HepG2 (cell line): ENCODE measurements around the gene HABP4. TPM values are rescaled to one million over a fixed set of nuclear protein-coding genes. Genes with fewer than 3 reads are reported as not detected.

Experiments
- ADNP ChIP-seq: sonication (generic); formaldehyde crosslinking; IDR thresholded peaks from 2 replicates; pipeline ENCODE4 v1.4.0; 2020; ENCODE audit warnings: missing genetic modification reagents
- ARNT2 ChIP-seq: sonication (generic); formaldehyde crosslinking; IDR thresholded peaks from 2 replicates; pipeline ENCODE4 v1.8.0; 2022; ENCODE audit warnings: mild to moderate bottlenecking, low read depth, missing genetic modification reagents, moderate library complexity
- CCDC6 ChIP-seq: sonication (generic); formaldehyde crosslinking; IDR thresholded peaks from 2 replicates; pipeline ENCODE4 v1.8.1; 2022; ENCODE audit warnings: mild to moderate bottlenecking, missing genetic modification reagents, moderate library complexity
- CREB3 ChIP-seq: sonication (generic); formaldehyde crosslinking; IDR thresholded peaks from 2 replicates; pipeline ENCODE4 v1.5.0; 2020; ENCODE audit warnings: missing genetic modification reagents
- DR1 ChIP-seq: sonication (generic); formaldehyde crosslinking; IDR thresholded peaks from 2 replicates; pipeline ENCODE4 v1.8.0; 2021; ENCODE audit warnings: mild to moderate bottlenecking, missing genetic modification reagents, inconsistent platforms
- E2F2 ChIP-seq: sonication (generic); formaldehyde crosslinking; IDR thresholded peaks from 2 replicates; pipeline ENCODE4 v1.4.0; 2020; ENCODE audit warnings: missing genetic modification reagents, borderline replicate concordance
- GLI4 ChIP-seq: sonication (generic); formaldehyde crosslinking; IDR thresholded peaks from 2 replicates; pipeline ENCODE4 v1.5.1; 2020; ENCODE audit warnings: missing genetic modification reagents, mild to moderate bottlenecking, moderate library complexity, borderline replicate concordance
- KAT8 ChIP-seq: IDR thresholded peaks from 2 replicates; pipeline ENCODE4 v1.6.1; 2016; ENCODE audit warnings: missing genetic modification reagents, missing compliant biosample characterization
- MED8 ChIP-seq: sonication (generic); formaldehyde crosslinking; IDR thresholded peaks from 2 replicates; pipeline ENCODE4 v1.8.1; 2023; ENCODE audit warnings: mild to moderate bottlenecking, missing genetic modification reagents; ENCODE audit not compliant: insufficient replicate concordance
- NRL ChIP-seq: sonication (generic); formaldehyde crosslinking; IDR thresholded peaks from 2 replicates; pipeline ENCODE4 v1.5.0; 2020; ENCODE audit warnings: missing genetic modification reagents, mild to moderate bottlenecking, moderate library complexity, borderline replicate concordance
- PCBP1 ChIP-seq: fragments of 200-400 bp; formaldehyde crosslinking; IDR thresholded peaks from 2 replicates; pipeline ENCODE4 v1.6.1; 2017; ENCODE audit warnings: mild to moderate bottlenecking, low read depth, low read length, borderline replicate concordance
- PHF21A ChIP-seq: sonication (generic); formaldehyde crosslinking; IDR thresholded peaks from 2 replicates; pipeline ENCODE4 v1.5.0; 2020; ENCODE audit warnings: mild to moderate bottlenecking, missing genetic modification reagents
- RBM39 ChIP-seq: fragments of 200-400 bp; formaldehyde crosslinking; IDR thresholded peaks from one replicate; pipeline ENCODE4 v1.6.1; 2018; ENCODE audit warnings: antibody characterized with exemption, mild to moderate bottlenecking, low read depth, low read length; ENCODE audit not compliant: poor library complexity, severe bottlenecking
- RFX1 ChIP-seq: fragments of 450-650 bp; IDR thresholded peaks from 2 replicates; pipeline ENCODE4 v1.6.1; 2017
- SCMH1 ChIP-seq: sonication (generic); formaldehyde crosslinking; IDR thresholded peaks from 2 replicates; pipeline ENCODE4 v1.9.0; 2021; ENCODE audit warnings: missing genetic modification reagents, mild to moderate bottlenecking, borderline replicate concordance
- SMARCE1 ChIP-seq: fragments of 450-650 bp; IDR thresholded peaks from 2 replicates; pipeline ENCODE4 v1.6.1; 2017; ENCODE audit warnings: borderline replicate concordance
- SOX6 ChIP-seq, 2 experiments: fragments of 450-650 bp in 1 of 2; sonication (generic) in 1 of 2; formaldehyde crosslinking in 1 of 2; IDR thresholded peaks; 2 replicates each; pipeline versions ENCODE4 v1.4.0 to v1.6.1; 2017 to 2020; ENCODE audit warnings: antibody characterized with exemption in 1 of 2, mild to moderate bottlenecking in 1 of 2, missing genetic modification reagents in 1 of 2
- SRSF9 ChIP-seq: fragments of 200-400 bp; formaldehyde crosslinking; IDR thresholded peaks from 2 replicates; pipeline ENCODE4 v1.6.1; 2018; ENCODE audit warnings: borderline replicate concordance, mild to moderate bottlenecking, low read depth, low read length; ENCODE audit not compliant: insufficient read depth, poor library complexity, severe bottlenecking
- TOE1 ChIP-seq: sonication (generic); formaldehyde crosslinking; IDR thresholded peaks from 2 replicates; pipeline ENCODE4 v1.4.0; 2020; ENCODE audit warnings: mild to moderate bottlenecking, missing genetic modification reagents
- ZBTB3 ChIP-seq: sonication (generic); formaldehyde crosslinking; IDR thresholded peaks from 2 replicates; pipeline ENCODE4 v1.4.0; 2020; ENCODE audit warnings: low read depth, mild to moderate bottlenecking, moderate library complexity, missing genetic modification reagents, borderline replicate concordance
- ZNF264 ChIP-seq: sonication (generic); formaldehyde crosslinking; IDR thresholded peaks from 2 replicates; pipeline ENCODE4 v1.4.0; 2020; ENCODE audit warnings: missing genetic modification reagents
- ZNF547 ChIP-seq: sonication (generic); formaldehyde crosslinking; IDR thresholded peaks from 2 replicates; pipeline ENCODE4 v1.5.1; 2020; ENCODE audit warnings: mild to moderate bottlenecking, missing genetic modification reagents
- ZNF740 ChIP-seq: sonication (generic); formaldehyde crosslinking; IDR thresholded peaks from 2 replicates; pipeline ENCODE4 v1.4.0; 2020; ENCODE audit warnings: missing genetic modification reagents
- ZNF780A ChIP-seq: sonication (generic); formaldehyde crosslinking; IDR thresholded peaks from 2 replicates; pipeline ENCODE4 v1.8.0; 2022; ENCODE audit warnings: mild to moderate bottlenecking, missing genetic modification reagents, moderate library complexity
- polyA plus RNA-seq, 8 experiments: library from polyadenylated mRNA; depleted of rRNA in 3 of 8; stranded (reverse) in 7 of 8; unstranded in 1 of 8; fragments of >200 nt; fragmentation: Illumina TruSeq in 4 of 8; extraction: Trizol in 4 of 8; gene quantifications; 2 replicates each; pipeline versions ENCODE4 v1.2.1 to v1.2.3, GENCODE V29; 2011 to 2016; ENCODE audit warnings: low read depth in 4 of 8, missing spikeins in 1 of 8, mixed read lengths in 1 of 8; ENCODE audit not compliant: insufficient read depth in 1 of 8
- total RNA-seq, 5 experiments: library from RNA; depleted of rRNA; stranded (reverse); fragments of >200 nt; fragmentation: Illumina TruSeq; extraction: Trizol; gene quantifications; 2 replicates each; pipeline ENCODE4 v1.2.3, GENCODE V29; 2016; ENCODE audit warnings: low read depth in 1 of 5
- TF ChIP-seq, protein P1 (sequence below): sonication (generic); formaldehyde crosslinking; IDR thresholded peaks from 2 replicates; pipeline ENCODE4 v1.5.0; 2020; ENCODE audit warnings: mild to moderate bottlenecking, missing genetic modification reagents

The HABP4 gene
- total and polyA plus RNA-seq, 2 of the 13 experiments (the other 11 are each of a cell fraction or from before 2014, with no cell fraction given): 14.3 to 26.6 TPM

DNA sequence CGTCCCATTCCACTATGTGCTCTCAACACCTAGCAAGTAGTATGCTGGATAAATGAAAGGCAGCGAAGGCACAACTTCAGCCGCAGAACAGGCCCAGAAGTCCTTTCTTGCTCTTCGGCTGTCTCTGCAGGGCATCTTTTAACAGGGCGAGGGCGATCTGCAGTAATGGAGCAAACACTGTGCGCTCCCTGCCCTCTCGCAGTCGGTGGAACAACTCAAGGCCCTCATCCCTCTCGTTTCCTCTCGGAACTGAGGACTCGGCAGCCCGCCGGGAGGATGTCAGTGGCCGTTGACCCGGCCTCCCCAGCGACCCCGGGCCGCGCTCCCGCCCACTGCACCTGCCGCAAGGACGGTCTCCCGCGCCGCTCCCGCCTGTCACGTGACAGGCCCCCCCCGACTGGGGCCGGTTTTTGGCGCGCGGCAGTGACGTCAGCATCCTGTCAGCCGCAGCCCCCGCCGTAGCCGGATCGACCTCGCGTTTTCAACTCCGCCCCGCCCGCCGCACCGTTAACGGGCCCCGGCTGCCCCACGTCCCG is 32.9 kb upstream of the HABP4 start (continued):
- TF ChIP-seq, protein P1, sequence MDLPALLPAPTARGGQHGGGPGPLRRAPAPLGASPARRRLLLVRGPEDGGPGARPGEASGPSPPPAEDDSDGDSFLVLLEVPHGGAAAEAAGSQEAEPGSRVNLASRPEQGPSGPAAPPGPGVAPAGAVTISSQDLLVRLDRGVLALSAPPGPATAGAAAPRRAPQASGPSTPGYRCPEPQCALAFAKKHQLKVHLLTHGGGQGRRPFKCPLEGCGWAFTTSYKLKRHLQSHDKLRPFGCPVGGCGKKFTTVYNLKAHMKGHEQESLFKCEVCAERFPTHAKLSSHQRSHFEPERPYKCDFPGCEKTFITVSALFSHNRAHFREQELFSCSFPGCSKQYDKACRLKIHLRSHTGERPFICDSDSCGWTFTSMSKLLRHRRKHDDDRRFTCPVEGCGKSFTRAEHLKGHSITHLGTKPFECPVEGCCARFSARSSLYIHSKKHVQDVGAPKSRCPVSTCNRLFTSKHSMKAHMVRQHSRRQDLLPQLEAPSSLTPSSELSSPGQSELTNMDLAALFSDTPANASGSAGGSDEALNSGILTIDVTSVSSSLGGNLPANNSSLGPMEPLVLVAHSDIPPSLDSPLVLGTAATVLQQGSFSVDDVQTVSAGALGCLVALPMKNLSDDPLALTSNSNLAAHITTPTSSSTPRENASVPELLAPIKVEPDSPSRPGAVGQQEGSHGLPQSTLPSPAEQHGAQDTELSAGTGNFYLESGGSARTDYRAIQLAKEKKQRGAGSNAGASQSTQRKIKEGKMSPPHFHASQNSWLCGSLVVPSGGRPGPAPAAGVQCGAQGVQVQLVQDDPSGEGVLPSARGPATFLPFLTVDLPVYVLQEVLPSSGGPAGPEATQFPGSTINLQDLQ (CRISPR knock-in tag): no peak
- TF ChIP-seq PHF21A (CRISPR knock-in tag) (peak; percentile 82), ADNP (CRISPR knock-in tag) (no peak), ZNF264 (CRISPR knock-in tag) (no peak; the same call in 1 of the 2 replicates), PCBP1 (no peak), ZNF780A (CRISPR knock-in tag) (peak; percentile 79; the same call in 1 of the 2 replicates), SOX6 (IDR thresholded peaks at IDR 0.05) (no peak), SOX6 (CRISPR knock-in tag; IDR thresholded peaks at IDR 0.05) (peak; percentile 85), ZNF547 (CRISPR knock-in tag) (no peak), TOE1 (0 out of 2 replicates have a peak, but pooled peaks have one; percentile 42), KAT8 (CRISPR knock-in tag) (peak; percentile 79; the same call in 1 of the 2 replicates), CREB3 (CRISPR knock-in tag) (no peak), ZBTB3 (CRISPR knock-in tag) (peak; percentile 92), MED8 (CRISPR knock-in tag) (peak; percentile 83), RBM39 (no peak), E2F2 (CRISPR knock-in tag) (peak; percentile 98), ARNT2 (CRISPR knock-in tag) (peak; percentile 79), SRSF9 (no peak), NRL (CRISPR knock-in tag) (0 out of 2 replicates have a peak, but pooled peaks have one; percentile 55), RFX1 (no peak), CCDC6 (CRISPR knock-in tag) (peak; percentile 47; the same call in 1 of the 2 replicates), ZNF740 (CRISPR knock-in tag) (peak; percentile 98), GLI4 (peak; percentile 69; the same call in 1 of the 2 replicates), DR1 (CRISPR knock-in tag) (peak; percentile 70; the same call in 1 of the 2 replicates), SMARCE1 (no peak), SCMH1 (CRISPR knock-in tag) (no peak)
